GM23338 (cell line): ENCODE results near the gene BANP. TPM values are rescaled to one million over a fixed set of nuclear protein-coding genes. Genes with fewer than 3 reads are reported as not detected.

Experiments
- ATAC-seq: fragments of 200-7000 bp; cut with Tn5 transposase; 3 replicates; pipeline ENCODE4 v1.9.1; 2020
- DNase-seq: peaks from one replicate; pipeline ENCODE4 v3.0.0-alpha.2; 2015; ENCODE audit warnings: low spot score
- H2AFZ ChIP-seq: fragments of 200-600 bp; sonication (generic); 2 replicates; pipeline ENCODE4 v1.8.0; 2016; ENCODE audit warnings: antibody characterized with exemption, mild to moderate bottlenecking, moderate library complexity
- H3F3A ChIP-seq: fragments of 200-600 bp; sonication (generic); replicated peaks from 2 replicates; pipeline ENCODE4 v1.8.0; 2017; ENCODE audit warnings: antibody characterized with exemption, mixed run types, low read depth
- H3K27ac ChIP-seq: fragments of 200-600 bp; sonication (generic); 2 replicates; pipeline ENCODE4 v1.6.1; 2016; ENCODE audit warnings: low read depth
- H3K27me3 ChIP-seq: fragments of 200-600 bp; sonication (generic); 2 replicates; pipeline ENCODE4 v1.8.0; 2016; ENCODE audit warnings: mild to moderate bottlenecking, mixed run types, moderate library complexity; ENCODE audit not compliant: insufficient read depth
- H3K36me3 ChIP-seq: fragments of 200-600 bp; sonication (generic); 2 replicates; pipeline ENCODE4 v1.8.0; 2016; ENCODE audit warnings: mild to moderate bottlenecking; ENCODE audit not compliant: insufficient read depth
- H3K4me1 ChIP-seq: fragments of 200-600 bp; sonication (generic); 2 replicates; pipeline ENCODE4 v1.8.0; 2016; ENCODE audit warnings: mild to moderate bottlenecking, moderate library complexity; ENCODE audit not compliant: insufficient read depth
- H3K4me2 ChIP-seq: fragments of 200-600 bp; sonication (generic); 2 replicates; pipeline ENCODE4 v1.7.1; 2017; ENCODE audit warnings: mixed run types
- H3K4me3 ChIP-seq: fragments of 200-600 bp; sonication (generic); 2 replicates; pipeline ENCODE4 v1.6.1; 2016; ENCODE audit warnings: mixed run types
- H3K79me2 ChIP-seq: fragments of 200-600 bp; sonication (generic); replicated peaks from 2 replicates; pipeline ENCODE4 v1.8.0; 2017; ENCODE audit warnings: mild to moderate bottlenecking; ENCODE audit not compliant: insufficient read depth
- H3K9me2 ChIP-seq: fragments of 200-600 bp; sonication (generic); 2 replicates; pipeline ENCODE4 v1.8.0; 2017; ENCODE audit not compliant: insufficient read depth
- H4K20me1 ChIP-seq: fragments of 200-600 bp; sonication (generic); replicated peaks from 2 replicates; pipeline ENCODE4 v1.8.0; 2017; ENCODE audit warnings: mild to moderate bottlenecking; ENCODE audit not compliant: insufficient read depth
- H3K27ac Mint-ChIP-seq: 2 replicates; pipeline ENCODE4 v1.8.0; 2020; ENCODE audit warnings: inconsistent platforms, mild to moderate bottlenecking, moderate library complexity, mixed read lengths
- H3K27me3 Mint-ChIP-seq: 3 replicates; pipeline ENCODE4 v1.8.0; 2022; ENCODE audit warnings: low read depth, mild to moderate bottlenecking, moderate library complexity, mixed read lengths, inconsistent platforms; ENCODE audit not compliant: insufficient read depth, poor library complexity
- H3K36me3 Mint-ChIP-seq: 3 replicates; pipeline ENCODE4 v1.8.0; 2021; ENCODE audit warnings: low read depth, mild to moderate bottlenecking, inconsistent platforms, moderate library complexity, mixed read lengths
- H3K4me1 Mint-ChIP-seq: 3 replicates; pipeline ENCODE4 v1.8.0; 2020; ENCODE audit warnings: mild to moderate bottlenecking, inconsistent platforms, mixed read lengths
- H3K4me3 Mint-ChIP-seq: 3 replicates; pipeline ENCODE4 v1.8.0; 2021; ENCODE audit warnings: moderate library complexity, mild to moderate bottlenecking, inconsistent platforms, mixed read lengths
- H3K9me3 Mint-ChIP-seq: 3 replicates; pipeline ENCODE4 v1.8.0; 2020; ENCODE audit warnings: moderate library complexity, mild to moderate bottlenecking, inconsistent platforms, mixed read lengths
- EZH2 ChIP-seq: fragments of 200-600 bp; sonication (generic); IDR thresholded peaks from one replicate; pipeline ENCODE4 v1.8.0; 2017; ENCODE audit warnings: antibody characterized with exemption, mild to moderate bottlenecking, low read depth; ENCODE audit not compliant: unreplicated experiment
- NANOG ChIP-seq: IDR thresholded peaks from 2 replicates; pipeline ENCODE4 v1.6.1; 2016; ENCODE audit warnings: antibody characterized with exemption, borderline replicate concordance
- POLR2AphosphoS5 ChIP-seq: IDR thresholded peaks from 2 replicates; pipeline ENCODE4 v1.6.1; 2016; ENCODE audit warnings: antibody characterized with exemption, low read depth
- REST ChIP-seq: IDR thresholded peaks from one replicate; pipeline ENCODE4 v1.6.1; 2018; ENCODE audit warnings: antibody characterized with exemption; ENCODE audit not compliant: unreplicated experiment
- STAT1 ChIP-seq: IDR thresholded peaks from one replicate; pipeline ENCODE4 v1.6.1; 2016; ENCODE audit warnings: antibody characterized with exemption; ENCODE audit not compliant: unreplicated experiment
- ZNF331 ChIP-seq: fragments of 250-450 bp; sonication (Bioruptor Pico); IDR thresholded peaks from 2 replicates; pipeline ENCODE4 v1.5.0; 2020; ENCODE audit warnings: low read depth, mild to moderate bottlenecking, moderate library complexity
- ZNF462 ChIP-seq: fragments of 250-450 bp; sonication (Bioruptor Pico); IDR thresholded peaks from 2 replicates; pipeline ENCODE4 v1.5.0; 2020; ENCODE audit warnings: mild to moderate bottlenecking, moderate library complexity
- polyA plus RNA-seq: library from polyadenylated mRNA; unstranded; fragments of >200 nt; fragmentation: Nextera tagmentation; extraction: Ambion mirVana; gene quantifications from 2 replicates; pipeline ENCODE4 v1.2.1, GENCODE V29; 2016
- total RNA-seq: library from RNA; depleted of rRNA; stranded (reverse); fragments of >200 nt; shearing (Covaris generic); gene quantifications from 2 replicates; pipeline ENCODE4 v1.2.3, GENCODE V29; 2014
- TF ChIP-seq, protein P1 (sequence below), 2 experiments: fragments of 200-600 bp in 1 of 2; sonication (generic) in 1 of 2; conservative IDR thresholded peaks; 2 replicates each; pipeline versions ENCODE4 v1.5.1 to v1.6.1; 2016 to 2017; ENCODE audit warnings: antibody characterized with exemption in 2 of 2, low read depth in 2 of 2, mild to moderate bottlenecking in 2 of 2, moderate library complexity in 1 of 2

BANP gene
- total and polyA plus RNA-seq, 2 experiments from 2014 or later = 22.3 to 48.0 TPM

DNA sequence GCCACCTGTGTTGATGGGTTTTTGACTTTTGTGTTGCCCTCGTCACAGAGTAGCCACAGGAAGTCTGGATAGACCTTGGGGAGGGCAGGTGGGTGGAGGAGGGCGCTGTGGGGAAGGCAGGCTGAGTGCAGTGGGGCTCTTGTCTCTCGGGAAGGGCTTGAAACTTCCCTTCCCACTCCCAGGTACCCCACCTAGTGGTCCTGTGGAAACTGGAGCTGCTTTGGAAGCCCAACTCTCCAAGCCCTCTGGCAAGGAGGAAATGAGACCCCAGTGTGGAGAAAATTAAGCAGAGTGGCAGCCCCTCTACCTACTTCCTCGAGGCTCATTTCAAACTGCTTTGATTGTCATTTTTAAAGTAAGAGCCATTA lies 24.1 kb upstream of the BANP start:
- Histone ChIP-seq H3K4me1 (no peaks in the 10 kb centered on the region), H2AFZ (no peak overlapping the region), H3K4me2 (no peak overlapping the region), H3K9me2 (no peaks in the 10 kb centered on the region), H3K79me2 (no peaks in the 10 kb centered on the region), H3K36me3 (no peaks in the 10 kb centered on the region), H3F3A (no peaks in the 10 kb centered on the region), H3K27ac (no peak overlapping the region), H4K20me1 (no peaks in the 10 kb centered on the region), H3K27me3 (no peaks in the 10 kb centered on the region), H3K4me3 (no peak overlapping the region)
- Mint-ChIP-seq H3K9me3 (no peaks in the 10 kb centered on the region), H3K4me1 (peaks cover 24% of the 10 kb centered on the region), H3K36me3 (no peaks in the 10 kb centered on the region), H3K27ac (no peak overlapping the region), H3K27me3 (peaks cover 13% of the 10 kb centered on the region), H3K4me3 (no peak overlapping the region)
- peak; percentile 61 for ATAC-seq
- DNase-seq = peak; percentile 51
- TF ChIP-seq, protein P1, sequence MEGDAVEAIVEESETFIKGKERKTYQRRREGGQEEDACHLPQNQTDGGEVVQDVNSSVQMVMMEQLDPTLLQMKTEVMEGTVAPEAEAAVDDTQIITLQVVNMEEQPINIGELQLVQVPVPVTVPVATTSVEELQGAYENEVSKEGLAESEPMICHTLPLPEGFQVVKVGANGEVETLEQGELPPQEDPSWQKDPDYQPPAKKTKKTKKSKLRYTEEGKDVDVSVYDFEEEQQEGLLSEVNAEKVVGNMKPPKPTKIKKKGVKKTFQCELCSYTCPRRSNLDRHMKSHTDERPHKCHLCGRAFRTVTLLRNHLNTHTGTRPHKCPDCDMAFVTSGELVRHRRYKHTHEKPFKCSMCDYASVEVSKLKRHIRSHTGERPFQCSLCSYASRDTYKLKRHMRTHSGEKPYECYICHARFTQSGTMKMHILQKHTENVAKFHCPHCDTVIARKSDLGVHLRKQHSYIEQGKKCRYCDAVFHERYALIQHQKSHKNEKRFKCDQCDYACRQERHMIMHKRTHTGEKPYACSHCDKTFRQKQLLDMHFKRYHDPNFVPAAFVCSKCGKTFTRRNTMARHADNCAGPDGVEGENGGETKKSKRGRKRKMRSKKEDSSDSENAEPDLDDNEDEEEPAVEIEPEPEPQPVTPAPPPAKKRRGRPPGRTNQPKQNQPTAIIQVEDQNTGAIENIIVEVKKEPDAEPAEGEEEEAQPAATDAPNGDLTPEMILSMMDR (conservative IDR thresholded peaks at IDR 0.05; ENCODE audit: low read depth in 2 of 2) = peak in 1 of 2 experiments; percentile 54; a peak in 3 of 4 replicates
- no peak for TF ChIP-seq POLR2AphosphoS5

- Mint-ChIP-seq H3K4me1 (peaks cover 13% of the 10 kb centered on the region), H3K9me3 (no peaks in the 10 kb centered on the region), H3K27ac (no peak overlapping the region), H3K4me3 (no peak overlapping the region), H3K36me3 (no peaks in the 10 kb centered on the region), H3K27me3 (peaks cover 15% of the 10 kb centered on the region)
- Histone ChIP-seq H3K4me1 (no peaks in the 10 kb centered on the region), H2AFZ (peak overlapping the region; percentile 39; the same call in 1 of the 2 replicates), H4K20me1 (no peaks in the 10 kb centered on the region), H3F3A (no peaks in the 10 kb centered on the region), H3K36me3 (no peaks in the 10 kb centered on the region), H3K4me3 (no peak overlapping the region), H3K27me3 (no peaks in the 10 kb centered on the region), H3K27ac (no peak overlapping the region), H3K79me2 (no peaks in the 10 kb centered on the region), H3K9me2 (no peaks in the 10 kb centered on the region), H3K4me2 (no peak overlapping the region)
- ATAC-seq (no peak), DNase-seq (no peak)
- TF ChIP-seq ZNF462 (CRISPR knock-in tag) = no peak
- TF ChIP-seq REST = no peak
- TF ChIP-seq ZNF331 (CRISPR knock-in tag) = no peak
- TF ChIP-seq, protein P1 (conservative IDR thresholded peaks at IDR 0.05; ENCODE audit: low read depth in 2 of 2) = no peak
- no peak for TF ChIP-seq STAT1
- TF ChIP-seq NANOG = no peak
- no peak for TF ChIP-seq EZH2
Measured at GRCh38 chr16:87929986-87930385, 21.2 kb upstream of the BANP start.
